Measurements from ENCODE around the gene TFAP2D. TPM values are rescaled to one million over a fixed set of nuclear protein-coding genes. Genes with fewer than 3 reads are reported as not detected.

The TFAP2D gene
- total and polyA plus RNA-seq, 4 donors: 0.28 TPM; not detected in 3

- H3K4me1 ChIP-seq (ENCODE audit: control insufficient read depth, insufficient read depth, low read length): no peaks in the 10 kb centered on the region
- H3K27ac ChIP-seq (ENCODE audit: low read depth, low read length): no peak overlapping the region
- H3K27me3 ChIP-seq (ENCODE audit: control insufficient read depth, insufficient read depth, low read length): no peaks in the 10 kb centered on the region
- peaks cover 2% of the 10 kb centered on the region for H3K9me3 ChIP-seq (ENCODE audit: control insufficient read depth, insufficient read depth, low read length)
- 100% methylated on average over 2 of the region's 3 CpGs for WGBS (ENCODE audit: insufficient coverage)
- DNase-seq (ENCODE audit: low read depth in 4 of 6, low spot score in 6 of 6): no peak
- H3K36me3 ChIP-seq (ENCODE audit: control insufficient read depth, insufficient read depth, low read length): no peaks in the 10 kb centered on the region
- no peak overlapping the region for H3K4me3 ChIP-seq (ENCODE audit: low read depth, low read length)
Measured at GRCh38 chr6:50762798-50763197, 49.5 kb downstream of the TFAP2D start.

- no peaks in the 10 kb centered on the region for H3K9me3 ChIP-seq (ENCODE audit: control insufficient read depth, insufficient read depth, low read length)
- H3K4me3 ChIP-seq (ENCODE audit: low read depth, low read length): no peak overlapping the region
- no peak overlapping the region for H3K27ac ChIP-seq (ENCODE audit: low read depth, low read length)
- H3K4me1 ChIP-seq (ENCODE audit: control insufficient read depth, insufficient read depth, low read length): no peaks in the 10 kb centered on the region
- H3K27me3 ChIP-seq (ENCODE audit: control insufficient read depth, insufficient read depth, low read length): no peaks in the 10 kb centered on the region
- no peaks in the 10 kb centered on the region for H3K36me3 ChIP-seq (ENCODE audit: control insufficient read depth, insufficient read depth, low read length)
- peak in 2 of 6 donors; percentile 6 to 56 for DNase-seq (ENCODE audit: low read depth in 4 of 6, low spot score in 6 of 6)
Measured at GRCh38 chr6:50778696-50779095, 65.4 kb downstream of the TFAP2D start.

GRCh38 chr6:50780382-50780781, 67.1 kb downstream of the TFAP2D start:
- no peak overlapping the region for H3K27ac ChIP-seq (ENCODE audit: low read depth, low read length)
- no peaks in the 10 kb centered on the region for H3K36me3 ChIP-seq (ENCODE audit: control insufficient read depth, insufficient read depth, low read length)
- no peak for DNase-seq (ENCODE audit: low read depth in 4 of 6, low spot score in 6 of 6)
- 100% methylated on average over 1 of the region's 5 CpGs for WGBS (ENCODE audit: insufficient coverage)
- H3K9me3 ChIP-seq (ENCODE audit: control insufficient read depth, insufficient read depth, low read length): no peaks in the 10 kb centered on the region
- no peak overlapping the region for H3K4me3 ChIP-seq (ENCODE audit: low read depth, low read length)
- no peaks in the 10 kb centered on the region for H3K4me1 ChIP-seq (ENCODE audit: control insufficient read depth, insufficient read depth, low read length)
- H3K27me3 ChIP-seq (ENCODE audit: control insufficient read depth, insufficient read depth, low read length): no peaks in the 10 kb centered on the region

DNA sequence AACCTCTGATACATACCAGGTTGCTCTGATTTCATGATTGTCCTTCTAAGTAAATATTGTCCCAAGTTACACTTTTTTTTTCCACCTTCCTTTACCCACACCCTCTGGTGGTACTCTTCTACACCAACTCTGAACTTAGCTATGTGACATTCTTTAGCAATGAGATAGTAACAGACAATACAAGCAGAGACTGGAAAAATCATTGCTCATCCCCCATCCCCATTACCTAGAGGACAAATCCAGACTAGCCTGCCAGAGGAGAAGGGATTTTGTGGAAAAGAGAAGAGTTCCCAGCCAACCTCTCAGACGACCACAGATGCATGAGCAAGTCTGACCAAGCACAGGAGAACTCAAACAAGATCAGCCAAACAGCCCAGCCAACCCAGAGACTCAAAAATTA, 72.6 kb downstream of the TFAP2D start:
- H3K27me3 ChIP-seq (ENCODE audit: control insufficient read depth, insufficient read depth, low read length): no peaks in the 10 kb centered on the region
- H3K36me3 ChIP-seq (ENCODE audit: control insufficient read depth, insufficient read depth, low read length): no peaks in the 10 kb centered on the region
- no peaks in the 10 kb centered on the region for H3K4me1 ChIP-seq (ENCODE audit: control insufficient read depth, insufficient read depth, low read length)
- no CpG with 5 or more reads among the region's 1 CpG for WGBS (ENCODE audit: insufficient coverage)
- H3K9me3 ChIP-seq (ENCODE audit: control insufficient read depth, insufficient read depth, low read length): no peaks in the 10 kb centered on the region
- H3K27ac ChIP-seq (ENCODE audit: low read depth, low read length): no peak overlapping the region
- no peak for DNase-seq (ENCODE audit: low read depth in 4 of 6, low spot score in 6 of 6)
- H3K4me3 ChIP-seq (ENCODE audit: low read depth, low read length): no peak overlapping the region

DNA sequence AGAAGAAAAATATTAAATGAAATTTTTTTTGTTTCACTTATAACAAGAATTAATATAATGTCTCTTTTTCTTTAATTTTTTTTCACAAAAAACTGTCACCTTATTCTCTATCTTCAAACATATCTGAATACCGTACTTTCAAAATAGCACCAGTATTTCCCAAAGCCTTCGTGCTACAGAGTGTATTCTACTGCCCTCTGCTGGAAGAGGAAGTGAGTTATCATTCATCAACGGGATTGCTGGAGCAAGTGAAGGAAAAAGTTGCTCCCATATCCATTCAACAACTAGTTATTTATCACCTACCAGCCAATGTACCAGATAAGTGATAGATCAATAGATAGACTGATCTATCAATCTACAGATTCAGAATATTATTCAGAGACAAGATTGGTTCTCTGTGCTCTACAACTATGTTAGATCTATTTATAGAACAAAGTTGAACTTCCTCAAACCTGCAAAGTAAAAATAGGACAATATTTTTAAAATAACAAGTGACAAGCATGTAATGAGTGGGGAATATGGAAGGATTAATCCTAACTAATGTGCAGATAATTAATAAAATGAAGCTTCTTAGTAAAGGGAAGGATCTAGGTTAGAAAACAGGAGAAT, 78.7 kb downstream of the TFAP2D start:
- H3K9me3 ChIP-seq (ENCODE audit: control insufficient read depth, insufficient read depth, low read length): no peaks in the 10 kb centered on the region
- WGBS (ENCODE audit: insufficient coverage): no CpG with 5 or more reads among the region's 3 CpGs
- no peaks in the 10 kb centered on the region for H3K4me1 ChIP-seq (ENCODE audit: control insufficient read depth, insufficient read depth, low read length)
- no peaks in the 10 kb centered on the region for H3K36me3 ChIP-seq (ENCODE audit: control insufficient read depth, insufficient read depth, low read length)
- no peaks in the 10 kb centered on the region for H3K27me3 ChIP-seq (ENCODE audit: control insufficient read depth, insufficient read depth, low read length)
- no peak overlapping the region for H3K27ac ChIP-seq (ENCODE audit: low read depth, low read length)
- H3K4me3 ChIP-seq (ENCODE audit: low read depth, low read length): no peak overlapping the region
- DNase-seq (ENCODE audit: low read depth in 4 of 6, low spot score in 6 of 6): peak in 4 of 6 donors; percentile 38 to 90 (median 61)

DNA sequence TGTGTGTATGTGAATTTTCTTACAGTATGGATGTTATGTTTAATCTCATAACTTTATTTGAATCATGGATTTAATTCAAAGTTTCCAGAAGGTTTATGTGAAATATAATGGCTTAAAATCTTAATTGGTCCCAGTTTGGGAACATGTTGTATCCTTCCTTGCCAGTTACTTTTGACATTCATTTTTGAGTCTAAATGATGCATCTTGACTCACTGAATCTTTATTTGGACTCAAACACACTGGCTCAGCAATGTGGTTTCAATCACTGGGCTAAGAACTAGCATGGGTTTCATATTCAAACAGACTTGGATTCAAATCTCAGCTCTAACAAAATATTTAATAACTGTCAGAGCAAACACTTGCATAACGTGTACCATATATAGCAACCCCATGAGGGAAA, 79.4 kb downstream of the TFAP2D start:
- Histone ChIP-seq H3K4me3 (ENCODE audit: low read depth, low read length) (no peak overlapping the region), H3K9me3 (ENCODE audit: control insufficient read depth, insufficient read depth, low read length) (no peaks in the 10 kb centered on the region), H3K4me1 (ENCODE audit: control insufficient read depth, insufficient read depth, low read length) (no peaks in the 10 kb centered on the region), H3K36me3 (ENCODE audit: control insufficient read depth, insufficient read depth, low read length) (no peaks in the 10 kb centered on the region), H3K27me3 (ENCODE audit: control insufficient read depth, insufficient read depth, low read length) (no peaks in the 10 kb centered on the region), H3K27ac (ENCODE audit: low read depth, low read length) (no peak overlapping the region)
- no CpG with 5 or more reads among the region's 1 CpG for WGBS (ENCODE audit: insufficient coverage)
- DNase-seq (ENCODE audit: low read depth in 4 of 6, low spot score in 6 of 6): peak in 1 of 6 donors; percentile 64

GRCh38 chr6:50795574-50795973, 82.2 kb downstream of the TFAP2D start:
- H3K27me3 ChIP-seq (ENCODE audit: control insufficient read depth, insufficient read depth, low read length): no peaks in the 10 kb centered on the region
- no peak for DNase-seq (ENCODE audit: low read depth in 4 of 6, low spot score in 6 of 6)
- no CpG with 5 or more reads among the region's 5 CpGs for WGBS (ENCODE audit: insufficient coverage)

DNA sequence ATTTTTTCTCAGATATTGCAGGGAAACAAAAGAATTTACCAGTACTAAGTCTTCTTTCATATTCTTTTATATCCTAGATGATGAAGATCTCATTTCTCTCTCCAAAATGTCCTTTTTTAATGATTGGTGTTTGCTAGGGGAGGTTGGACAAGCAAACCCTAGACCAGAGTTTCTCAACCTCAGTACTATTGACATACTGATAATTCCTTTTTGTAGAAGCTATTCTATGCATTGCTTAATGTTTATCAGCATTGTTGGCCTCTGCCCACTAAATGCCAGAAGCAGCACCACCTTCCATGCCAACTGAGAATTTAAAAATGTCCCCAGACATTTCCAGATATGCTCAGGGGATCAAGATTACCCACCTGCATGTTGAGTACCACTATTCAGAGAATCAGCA, 91.0 kb downstream of the TFAP2D start:
- H3K36me3 ChIP-seq (ENCODE audit: control insufficient read depth, insufficient read depth, low read length): no peaks in the 10 kb centered on the region
- H3K27ac ChIP-seq (ENCODE audit: low read depth, low read length): no peak overlapping the region
- no peak overlapping the region for H3K4me3 ChIP-seq (ENCODE audit: low read depth, low read length)
- no peak for DNase-seq (ENCODE audit: low read depth in 4 of 6, low spot score in 6 of 6)
- no peaks in the 10 kb centered on the region for H3K27me3 ChIP-seq (ENCODE audit: control insufficient read depth, insufficient read depth, low read length)
- H3K4me1 ChIP-seq (ENCODE audit: control insufficient read depth, insufficient read depth, low read length): no peaks in the 10 kb centered on the region
- H3K9me3 ChIP-seq (ENCODE audit: control insufficient read depth, insufficient read depth, low read length): no peaks in the 10 kb centered on the region

More at GRCh38 chr6:50795574-50795973, 82.2 kb downstream of the TFAP2D start:
- no peak overlapping the region for H3K4me3 ChIP-seq (ENCODE audit: low read depth, low read length)
- no peaks in the 10 kb centered on the region for H3K36me3 ChIP-seq (ENCODE audit: control insufficient read depth, insufficient read depth, low read length)
- H3K9me3 ChIP-seq (ENCODE audit: control insufficient read depth, insufficient read depth, low read length): no peaks in the 10 kb centered on the region
- no peak overlapping the region for H3K27ac ChIP-seq (ENCODE audit: low read depth, low read length)
- H3K4me1 ChIP-seq (ENCODE audit: control insufficient read depth, insufficient read depth, low read length): no peaks in the 10 kb centered on the region

- Histone ChIP-seq H3K27ac (ENCODE audit: low read depth, low read length) (no peak overlapping the region), H3K27me3 (ENCODE audit: control insufficient read depth, insufficient read depth, low read length) (no peaks in the 10 kb centered on the region), H3K9me3 (ENCODE audit: control insufficient read depth, insufficient read depth, low read length) (no peaks in the 10 kb centered on the region), H3K4me3 (ENCODE audit: low read depth, low read length) (no peak overlapping the region), H3K4me1 (ENCODE audit: control insufficient read depth, insufficient read depth, low read length) (no peaks in the 10 kb centered on the region), H3K36me3 (ENCODE audit: control insufficient read depth, insufficient read depth, low read length) (no peaks in the 10 kb centered on the region)
- no peak for DNase-seq (ENCODE audit: low read depth in 4 of 6, low spot score in 6 of 6)
Measured at GRCh38 chr6:50807035-50807434, 93.7 kb downstream of the TFAP2D start.

- Histone ChIP-seq H3K27me3 (ENCODE audit: control insufficient read depth, insufficient read depth, low read length) (peaks cover 65% of the 10 kb centered on the region), H3K36me3 (ENCODE audit: control insufficient read depth, insufficient read depth, low read length) (no peaks in the 10 kb centered on the region), H3K9me3 (ENCODE audit: control insufficient read depth, insufficient read depth, low read length) (no peaks in the 10 kb centered on the region), H3K4me1 (ENCODE audit: control insufficient read depth, insufficient read depth, low read length) (peaks cover 11% of the 10 kb centered on the region), H3K4me3 (ENCODE audit: low read depth, low read length) (peak overlapping the region; percentile 48), H3K27ac (ENCODE audit: low read depth, low read length) (no peak overlapping the region)
- 0% methylated on average over 3 of the region's 16 CpGs for WGBS (ENCODE audit: insufficient coverage)
- peak in 2 of 6 donors; percentile 20 to 70 for DNase-seq (ENCODE audit: low read depth in 4 of 6, low spot score in 6 of 6)
Measured at GRCh38 chr6:50815436-50816114, 102.2 kb downstream of the TFAP2D start.

Measured in spinal cord (tissue), 10 donors.